ENCODE data around the gene CCDC63.

CCDC63 gene

GRCh38 chr12:110846615-110847566, at the start of gene CCDC63:
Gene CCDC63 (plus strand): TSS chr12:110846987. CDS start chr12:110852955, 5,968 bp downstream.
- no peak for DNase-seq

- DNase-seq: no peak
These were observed 48.3 kb upstream of the CCDC63 start for GRCh38 chr12:110798461-110798860.

- DNase-seq: no peak
These were observed 44.3 kb upstream of the CCDC63 start for GRCh38 chr12:110802489-110802888.

DNA sequence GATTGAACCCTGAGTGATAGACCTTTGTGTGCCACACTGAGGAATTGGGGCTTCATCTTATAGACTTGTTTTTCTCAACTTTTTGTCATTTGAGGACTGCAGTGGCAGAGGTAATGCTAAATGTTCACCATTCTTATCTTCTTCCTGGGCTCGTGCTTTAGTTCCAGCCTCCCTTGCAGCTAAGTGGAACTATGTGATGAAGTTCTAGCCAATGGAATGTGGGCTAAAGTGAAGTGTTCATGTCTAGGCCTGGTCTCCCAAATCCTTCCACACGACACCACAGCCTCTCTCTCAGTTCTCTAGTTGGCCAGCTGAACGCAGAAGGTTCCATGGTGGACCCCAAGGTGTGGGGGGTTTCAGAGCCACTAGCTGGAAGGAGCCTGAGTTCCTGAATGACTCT, 42.4 kb upstream of the CCDC63 start:
- no peak for DNase-seq

- DNase-seq: no peak
These were observed 39.1 kb upstream of the CCDC63 start for GRCh38 chr12:110807640-110808039.

DNA sequence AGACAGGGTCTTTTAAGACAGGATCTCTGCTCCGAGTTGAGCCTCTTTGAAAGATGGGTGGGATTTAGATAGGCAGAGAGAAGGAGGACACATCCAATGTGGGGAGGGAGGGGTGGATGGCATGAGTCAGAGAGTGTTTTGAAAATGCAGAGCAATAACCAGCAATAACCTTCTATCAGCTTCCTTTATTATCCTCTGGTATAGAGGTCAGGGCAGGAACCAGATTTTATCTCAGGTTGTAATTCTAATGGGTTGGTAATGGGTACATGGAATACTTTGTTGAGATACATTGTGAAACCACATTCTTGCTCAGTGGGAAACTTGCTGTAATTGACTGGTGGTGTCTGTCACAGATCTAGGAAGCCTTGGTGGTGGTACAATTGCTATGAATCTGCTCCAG, 37.6 kb upstream of the CCDC63 start:
- no peak for DNase-seq

DNA sequence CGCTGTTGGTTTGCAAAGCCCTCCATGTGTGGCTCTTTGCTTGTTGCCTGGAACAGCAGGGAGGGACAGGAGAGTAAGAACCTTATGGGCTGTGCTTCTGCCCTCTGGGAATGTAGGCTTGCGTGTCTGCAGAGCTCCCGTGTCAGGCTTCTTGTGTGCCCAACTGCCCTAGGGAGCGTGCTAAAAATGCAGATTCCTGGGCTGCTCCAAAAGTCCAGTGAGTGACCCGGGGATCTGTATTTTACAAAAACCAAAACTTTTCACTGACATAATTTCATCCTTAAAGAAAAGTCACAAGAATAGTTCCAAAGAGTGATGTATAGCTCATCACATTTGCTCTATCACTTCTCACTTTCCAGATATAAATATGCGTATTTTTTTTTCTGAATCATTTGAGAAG, 34.8 kb upstream of the CCDC63 start:
- DNase-seq: no peak

DNA sequence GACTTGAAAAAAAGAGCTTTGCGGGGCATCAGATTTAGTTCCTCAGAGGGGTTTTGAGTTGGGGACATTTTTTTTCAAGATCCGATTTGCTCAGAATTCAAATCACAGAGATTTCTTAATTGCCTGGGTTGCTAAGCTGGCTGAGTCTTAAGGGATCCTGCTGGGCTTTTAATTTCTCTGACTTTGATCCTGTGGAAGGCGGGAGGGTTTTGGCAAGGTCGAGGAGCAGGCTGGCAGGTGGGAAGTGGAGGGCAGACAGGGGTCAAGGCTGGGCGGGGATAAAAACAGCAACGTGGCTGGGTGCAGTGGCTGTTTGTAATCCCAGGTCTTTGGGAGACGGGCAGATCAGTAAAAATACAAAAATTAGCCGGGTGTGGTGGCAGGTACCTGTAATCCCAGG, 33.5 kb upstream of the CCDC63 start:
- no peak for DNase-seq

DNA sequence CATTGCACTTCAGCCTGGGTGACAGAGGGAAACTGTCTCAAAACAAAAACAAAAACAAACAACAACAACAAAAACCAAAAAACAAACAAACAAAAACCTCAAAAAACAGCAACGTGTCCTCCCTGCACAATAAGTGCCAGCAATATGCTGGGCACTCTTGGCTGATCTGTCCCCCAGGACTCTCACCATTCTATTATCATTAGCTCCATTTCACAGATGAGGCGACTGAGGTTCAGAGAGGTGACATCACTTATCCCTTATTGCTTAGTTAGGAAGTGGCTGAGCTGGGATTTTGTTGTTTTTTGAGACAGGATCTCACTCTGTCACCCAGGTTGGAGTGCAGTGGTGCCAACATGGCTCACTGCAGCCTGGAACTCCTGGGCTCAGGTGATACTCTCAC, 33.0 kb upstream of the CCDC63 start:
- no peak for DNase-seq

DNA sequence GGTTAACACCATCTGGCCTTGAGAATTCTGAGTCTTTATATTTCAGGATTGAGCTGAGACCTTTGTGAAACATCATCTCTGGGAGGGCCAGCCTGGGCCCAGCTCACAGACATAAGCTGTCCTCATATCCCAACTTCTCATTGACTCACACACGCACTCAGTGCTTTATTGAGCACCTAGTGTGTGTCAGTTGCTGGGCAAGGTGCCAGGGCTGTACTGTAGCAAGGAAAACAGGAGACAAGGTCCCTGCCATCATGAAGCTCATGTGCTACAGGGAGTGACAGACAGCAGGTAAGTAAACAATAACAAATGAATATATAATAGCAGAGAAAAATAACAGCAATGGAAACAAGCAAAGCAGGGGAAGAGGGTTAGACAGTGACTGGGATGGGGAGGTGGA, 30.5 kb upstream of the CCDC63 start:
- no peak for DNase-seq

DNA sequence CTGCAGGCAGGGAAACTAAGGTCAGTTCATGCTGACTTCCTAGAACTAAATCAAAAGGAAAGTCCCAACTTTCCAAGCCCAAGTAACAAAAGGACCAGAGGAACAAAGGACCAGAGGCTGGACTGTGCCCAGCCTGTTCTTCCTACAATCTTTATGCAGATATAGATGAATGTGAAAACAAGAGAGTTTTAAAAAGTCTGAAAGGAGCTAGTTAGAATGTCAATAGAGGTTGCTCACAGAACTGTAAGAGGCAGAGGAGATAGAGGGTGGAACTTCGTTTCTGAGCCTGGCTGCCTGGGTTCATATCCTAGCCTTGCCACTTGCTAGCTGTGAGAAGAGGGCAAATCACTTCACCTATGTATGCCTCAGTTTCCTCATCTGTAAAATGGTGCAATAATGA, 30.0 kb upstream of the CCDC63 start:
- no peak for DNase-seq

- DNase-seq: no peak
These were observed 28.3 kb upstream of the CCDC63 start for GRCh38 chr12:110818511-110818910.

- DNase-seq: no peak
These were observed 27.6 kb upstream of the CCDC63 start for GRCh38 chr12:110819150-110819549.

GRCh38 chr12:110819646-110820045, 27.1 kb upstream of the CCDC63 start:
- DNase-seq: no peak

DNA sequence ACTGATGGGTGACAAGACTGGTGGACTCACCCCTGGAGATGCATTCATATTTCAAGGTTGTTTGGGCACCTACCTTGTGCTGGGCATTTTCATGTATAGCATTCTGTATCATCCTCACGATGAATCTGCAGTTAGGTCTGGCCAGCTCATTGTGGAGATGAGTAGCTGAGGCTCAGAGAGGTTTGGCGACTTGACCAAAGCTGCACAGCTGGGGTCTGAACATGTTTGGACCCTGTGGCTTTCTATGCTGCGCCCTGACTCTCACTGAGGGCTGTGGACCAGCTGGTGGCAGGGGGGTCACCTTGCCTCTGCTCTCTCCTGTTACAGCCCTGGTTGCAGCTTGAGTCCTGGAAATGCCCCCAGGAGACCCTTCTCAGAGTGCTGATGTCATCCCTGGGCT, 24.9 kb upstream of the CCDC63 start:
- no peak for DNase-seq

GRCh38 chr12:110822821-110823415, 23.9 kb upstream of the CCDC63 start:
- DNase-seq: no peak

GRCh38 chr12:110824342-110824741, 22.4 kb upstream of the CCDC63 start:
- DNase-seq: no peak

DNA sequence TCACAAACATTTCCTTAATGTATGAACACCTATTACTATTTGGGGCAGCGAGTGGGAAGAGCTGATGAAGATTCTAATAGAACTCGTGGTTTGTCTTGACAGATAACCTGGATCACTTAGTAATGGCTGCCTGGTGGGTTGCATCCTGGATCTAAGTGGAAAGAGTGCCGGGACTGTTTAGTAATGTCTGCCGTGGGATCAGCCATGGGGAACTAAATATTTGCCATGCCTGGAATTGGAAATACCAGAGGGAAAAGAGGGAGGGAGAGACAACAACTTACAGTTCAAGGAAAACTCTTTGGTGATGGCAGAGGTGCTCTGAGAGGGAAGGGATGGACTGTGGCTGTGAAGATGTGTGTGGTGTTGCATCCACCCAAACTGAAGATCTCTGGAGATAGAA, 21.3 kb upstream of the CCDC63 start:
- no peak for DNase-seq

DNA sequence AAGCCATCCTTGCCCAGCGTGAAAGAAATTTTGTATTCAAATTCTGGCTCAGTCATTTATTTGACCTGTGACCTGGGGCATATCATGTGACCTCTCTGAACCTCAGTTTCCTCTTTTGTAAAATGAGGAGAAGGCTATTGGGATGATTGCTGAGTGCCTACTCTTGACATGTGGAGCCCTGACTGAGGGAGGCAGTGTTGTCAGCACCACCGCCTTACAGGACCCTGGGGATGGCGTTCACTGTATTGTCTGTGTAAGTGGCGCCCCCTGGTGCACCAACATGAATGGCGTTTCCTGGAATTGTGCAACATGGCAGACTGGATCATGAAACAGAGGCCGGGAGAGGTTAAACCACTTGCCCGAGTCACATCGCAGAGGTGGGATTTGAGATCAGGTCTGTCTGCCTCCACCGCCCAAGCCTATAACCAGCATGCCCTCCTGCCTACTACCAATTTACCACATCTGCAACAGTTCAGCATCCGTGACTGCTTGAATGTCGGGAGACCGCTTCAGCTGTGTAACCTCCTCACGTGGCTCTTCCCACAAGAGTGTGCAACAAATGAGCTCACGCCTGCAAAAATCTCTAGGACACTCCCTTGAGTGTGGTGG, 20.1 kb upstream of the CCDC63 start:
- peak; percentile 43 for DNase-seq

- no peak for DNase-seq
These were observed 17.5 kb upstream of the CCDC63 start for GRCh38 chr12:110829308-110829707.

DNA sequence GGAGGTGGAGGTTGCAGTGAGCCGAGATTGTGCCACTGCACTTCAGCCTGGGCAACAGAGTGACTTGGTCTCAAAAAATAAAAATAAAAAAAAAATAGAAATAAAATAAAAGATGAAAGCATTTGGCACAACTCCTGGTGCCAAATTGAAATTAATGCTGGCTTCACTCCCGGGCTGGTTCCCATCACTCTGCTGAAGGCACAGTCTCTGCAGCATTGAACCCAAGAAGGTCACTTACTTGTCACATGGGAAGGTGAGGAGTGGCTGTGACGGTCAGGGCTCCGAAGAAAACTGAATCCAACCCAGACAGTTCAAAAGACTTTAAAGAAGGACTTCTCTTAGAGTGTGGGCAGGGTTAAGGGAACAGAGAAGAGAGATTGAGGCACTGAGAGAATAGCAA, 10.5 kb upstream of the CCDC63 start:
- DNase-seq: no peak

DNA sequence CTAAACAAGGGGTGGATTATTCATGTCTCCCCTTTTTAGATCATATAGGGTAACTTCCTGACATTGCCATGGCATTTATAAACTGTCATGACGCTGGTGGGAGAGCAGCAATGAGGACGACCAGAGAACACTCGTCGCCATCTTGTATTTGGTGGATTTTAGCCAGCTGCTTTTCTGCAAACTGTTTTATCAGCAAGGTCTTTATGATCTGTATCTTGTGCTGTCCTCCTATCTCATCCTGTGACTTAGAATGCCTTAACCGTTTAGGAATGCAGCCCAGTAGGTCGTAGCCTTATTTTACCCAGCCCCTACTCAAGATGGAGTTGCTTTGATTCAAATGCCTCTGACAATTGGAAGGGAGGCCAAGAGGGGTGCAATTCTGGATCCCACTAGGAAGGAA, 5.8 kb upstream of the CCDC63 start:
- DNase-seq: no peak

GRCh38 chr12:110844131-110844530, 2.7 kb upstream of the CCDC63 start:
- no peak for DNase-seq
